AG08395 (cell line): ENCODE results near the gene IQGAP2.
"Not testable (repeated sequence)": the region's sequence is repeated elsewhere in the genome, so short reads cannot be mapped to it uniquely, and the experiment has no call there.

Source experiments
- DNase-seq: peaks from one replicate; pipeline ENCODE4 v3.0.0; 2012; ENCODE audit warnings: mixed read lengths, low spot score

The IQGAP2 gene

DNA sequence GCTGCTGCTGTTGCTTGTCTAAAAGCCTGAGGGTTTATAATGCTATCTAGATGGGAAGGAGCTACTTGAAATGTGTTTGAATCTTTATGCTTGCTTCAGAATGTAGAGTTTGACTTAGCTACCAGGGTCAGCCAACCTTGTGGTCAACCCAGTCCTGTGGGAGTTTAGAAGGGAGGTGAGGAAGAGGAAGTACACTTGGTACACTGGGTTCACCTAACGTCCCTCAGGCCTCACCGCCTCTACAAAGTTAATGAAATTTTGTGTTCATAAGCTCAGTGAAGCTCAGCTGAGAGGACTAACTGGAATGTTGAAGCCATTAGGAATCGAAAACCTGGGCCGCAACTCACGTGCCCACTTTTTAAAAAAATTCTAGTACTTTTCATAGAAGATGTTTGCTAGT lies 10.7 kb downstream of the IQGAP2 start:
- DNase-seq = no peak

DNA sequence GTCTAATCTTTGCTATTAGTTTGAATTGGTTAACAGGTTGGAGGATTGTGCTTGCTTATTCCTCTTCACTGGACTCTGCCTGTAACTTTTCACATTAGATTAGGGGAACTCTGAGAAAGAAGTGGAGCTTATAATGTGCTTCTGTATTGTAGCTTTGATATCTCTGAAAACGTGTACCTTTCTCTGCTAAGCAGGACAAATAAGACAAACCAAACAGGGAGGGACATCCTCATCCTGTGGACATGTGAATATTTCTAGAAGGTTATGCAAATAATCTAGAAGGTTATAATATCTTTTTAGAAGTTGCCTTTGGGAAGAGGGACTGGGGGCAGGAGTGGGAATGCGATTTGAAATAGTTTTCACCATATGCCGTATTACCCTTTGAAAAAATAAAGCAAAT lies 11.7 kb downstream of the IQGAP2 start:
- DNase-seq = no peak

DNA sequence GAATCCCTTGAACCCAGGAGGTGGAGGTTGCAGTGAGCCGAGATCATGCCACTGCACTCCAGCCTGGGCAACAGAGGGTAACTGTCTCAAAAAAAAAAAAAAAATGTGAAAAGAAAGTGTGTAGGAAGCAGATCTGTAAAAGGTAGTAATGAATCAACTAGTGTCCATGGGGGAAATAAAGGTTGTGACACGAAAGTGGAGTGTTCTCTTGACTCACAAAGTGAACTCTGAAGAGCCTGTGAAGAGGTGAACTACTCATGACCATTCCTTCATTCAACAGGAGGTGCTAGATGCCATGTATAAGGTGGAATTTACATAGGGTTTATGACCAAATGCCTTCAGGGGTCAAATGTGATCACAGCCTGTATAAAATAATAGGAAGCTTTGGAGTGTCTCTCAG lies 12.8 kb downstream of the IQGAP2 start:
- DNase-seq = no peak

DNA sequence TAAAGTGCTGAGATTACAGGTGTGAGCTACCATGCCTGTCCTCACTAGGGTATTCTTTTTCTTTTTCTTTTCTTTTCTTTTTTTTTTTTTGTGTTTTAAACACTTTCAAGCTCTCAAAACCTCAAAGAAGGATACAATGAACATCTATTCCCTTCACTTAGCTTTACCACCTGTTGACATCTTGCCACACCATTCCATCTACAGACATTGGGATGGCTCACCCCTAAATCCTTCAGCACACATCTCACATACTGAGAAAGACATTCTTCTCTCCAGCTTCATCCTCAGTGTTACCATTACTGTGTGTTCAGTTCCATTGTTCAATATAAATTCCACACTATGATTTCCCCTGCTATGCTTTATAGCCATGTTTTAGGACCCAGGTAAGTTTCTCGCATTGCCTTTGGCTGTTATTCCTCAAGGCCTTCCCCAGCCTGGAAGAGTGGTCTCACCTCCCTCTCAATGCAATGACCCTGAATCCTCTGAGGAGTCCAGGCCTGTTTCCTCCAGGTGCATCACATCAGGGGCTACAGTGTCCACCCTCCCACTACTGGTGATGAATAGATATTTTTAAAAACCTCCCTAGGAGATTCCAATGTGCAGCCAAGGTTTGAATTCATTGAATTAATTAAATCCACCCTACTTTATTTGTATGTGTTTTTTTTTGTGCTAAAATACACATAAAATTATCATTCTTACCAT lies 16.7 kb downstream of the IQGAP2 start:
- no peak for DNase-seq

DNA sequence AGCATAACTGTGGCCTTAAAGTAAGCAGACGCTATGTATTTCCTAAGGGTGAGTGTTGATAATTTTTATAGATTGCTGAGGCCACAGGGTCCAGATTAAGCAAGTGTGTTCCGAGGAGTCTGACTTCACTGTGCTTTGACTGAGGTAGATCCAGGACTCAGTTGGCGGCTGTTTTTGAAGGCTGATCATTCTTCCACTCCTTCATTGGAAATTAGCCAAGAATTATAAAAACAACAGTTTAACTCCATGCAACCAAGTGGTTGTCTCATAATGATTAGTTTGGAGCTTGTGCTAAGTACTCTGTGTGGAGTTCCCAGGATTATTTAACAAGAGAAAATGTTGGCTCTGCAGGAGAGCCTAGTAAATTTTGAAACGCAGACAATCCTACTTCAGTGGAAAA lies 19.1 kb downstream of the IQGAP2 start:
- DNase-seq = no peak

DNA sequence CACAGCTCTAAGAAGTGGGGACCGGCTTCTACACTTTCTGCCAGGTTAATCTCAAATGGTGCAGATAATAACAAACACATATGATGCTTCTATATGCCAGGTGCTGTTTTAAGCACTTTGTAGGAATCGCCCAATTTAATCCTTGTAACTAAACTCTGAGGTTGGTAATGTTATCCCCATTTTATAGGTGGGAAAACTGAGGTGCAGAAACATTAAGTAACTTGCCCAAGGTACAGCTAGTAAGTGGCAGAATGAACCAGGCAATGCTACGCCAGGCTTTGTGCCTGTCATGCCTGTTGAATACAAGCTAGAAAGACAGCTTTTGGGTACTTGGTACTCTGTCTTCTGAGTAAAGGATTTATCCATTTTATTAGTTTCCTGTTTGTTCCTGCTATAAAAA lies 19.7 kb downstream of the IQGAP2 start:
- no peak for DNase-seq

DNA sequence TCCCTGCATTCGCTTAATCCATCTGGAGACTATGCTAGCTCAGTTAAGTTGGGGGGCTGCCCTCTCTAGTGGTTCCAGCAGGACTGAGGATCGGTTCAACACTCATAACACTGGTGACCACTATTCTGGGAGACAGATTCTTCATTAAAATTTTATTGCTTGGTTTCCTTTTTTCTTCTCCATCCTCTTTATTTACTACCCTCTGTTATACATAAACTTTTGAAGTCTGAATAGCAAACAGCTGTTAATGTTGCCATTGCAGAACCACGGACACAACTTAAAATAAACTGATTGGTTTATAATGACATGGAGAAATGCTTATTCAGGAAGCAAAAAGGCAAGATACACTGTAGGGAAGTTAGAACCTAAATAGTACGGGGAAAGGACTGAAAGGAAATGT lies 22.1 kb downstream of the IQGAP2 start:
- DNase-seq = no peak

DNA sequence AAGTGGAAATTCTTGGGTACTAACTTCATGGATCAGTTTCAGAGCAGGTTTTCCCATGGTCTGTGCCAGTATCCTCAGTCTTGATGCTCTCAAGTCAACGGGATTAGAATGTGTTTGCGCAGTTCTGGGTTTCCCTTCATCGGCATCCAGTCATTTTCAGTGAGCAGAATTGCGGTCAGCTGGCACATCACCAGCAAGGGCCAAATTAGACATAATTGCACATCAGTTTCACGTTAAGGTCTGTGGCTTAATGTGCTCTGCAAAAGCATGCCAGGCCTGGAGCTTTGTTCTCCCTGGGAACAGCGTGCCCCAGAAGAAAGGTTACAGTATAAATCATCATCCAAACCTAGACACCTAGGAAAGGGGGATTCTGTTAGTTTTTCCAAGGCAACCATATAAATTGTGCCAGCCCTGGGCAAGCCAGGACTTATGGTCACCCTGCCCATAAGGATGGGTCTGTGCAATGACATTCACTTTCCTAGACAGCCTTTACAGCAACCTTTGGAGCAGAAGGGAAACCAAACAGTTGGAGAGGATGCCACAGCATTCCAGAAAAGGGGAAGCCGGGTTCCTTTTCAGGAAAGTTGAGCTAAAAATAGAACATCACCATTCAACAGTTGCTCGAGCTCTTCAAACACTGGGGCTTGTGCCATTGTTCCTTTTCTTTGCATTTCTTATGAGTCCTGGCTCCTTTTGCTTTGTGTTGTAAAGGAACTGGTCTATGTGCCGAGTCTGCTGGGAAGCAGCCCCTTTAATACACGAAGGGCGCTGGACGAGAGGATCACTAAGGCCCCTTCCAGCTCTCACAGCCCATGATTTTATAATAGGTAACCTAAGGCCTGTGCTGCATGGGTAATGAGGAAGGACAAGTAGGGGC lies 23.1 kb downstream of the IQGAP2 start:
- DNase-seq = no peak

DNA sequence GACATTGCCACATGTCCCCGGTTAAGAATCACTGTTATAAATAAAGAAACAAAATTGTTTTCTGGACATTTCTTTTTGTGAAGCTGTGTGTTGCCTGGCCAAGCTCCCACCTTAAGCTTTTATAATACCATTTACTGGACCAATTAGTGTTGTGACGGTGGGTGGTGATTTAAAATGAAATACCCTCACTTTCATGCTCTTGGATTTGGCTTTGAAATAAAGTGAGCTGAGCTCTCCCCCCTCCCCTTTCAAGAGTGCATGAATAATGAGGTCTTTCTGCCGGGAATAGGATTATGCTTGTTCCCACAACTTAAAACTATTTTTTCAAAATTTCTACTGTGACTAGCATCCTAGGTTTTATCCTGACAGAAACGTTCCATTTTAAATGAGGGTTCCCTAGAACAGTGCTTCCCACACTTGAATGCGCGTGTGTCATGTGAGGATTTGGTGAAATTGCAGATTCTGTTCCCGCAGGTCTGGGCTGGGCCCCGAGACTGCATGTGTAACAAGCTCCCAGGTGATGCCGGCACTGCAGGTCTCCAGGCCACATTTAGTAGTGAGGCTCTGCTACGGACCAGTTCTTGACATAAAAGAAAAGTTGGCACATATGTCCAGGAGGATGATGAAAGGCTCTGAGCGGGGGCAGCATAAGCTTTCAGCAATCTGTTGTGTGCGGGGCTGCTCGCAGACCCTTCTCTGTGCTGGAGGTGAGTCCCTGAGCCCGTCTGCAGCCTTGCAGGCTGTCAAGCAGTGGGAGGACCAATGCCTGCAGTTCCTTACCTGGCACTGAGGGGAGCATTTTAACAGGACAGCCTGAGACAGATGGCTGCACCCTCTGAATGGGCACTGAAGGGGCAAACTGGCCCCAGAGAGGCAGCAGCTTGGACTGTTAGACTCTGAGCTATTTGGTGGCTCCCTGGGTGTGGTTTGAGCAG lies 24.4 kb downstream of the IQGAP2 start:
- DNase-seq = no peak

DNA sequence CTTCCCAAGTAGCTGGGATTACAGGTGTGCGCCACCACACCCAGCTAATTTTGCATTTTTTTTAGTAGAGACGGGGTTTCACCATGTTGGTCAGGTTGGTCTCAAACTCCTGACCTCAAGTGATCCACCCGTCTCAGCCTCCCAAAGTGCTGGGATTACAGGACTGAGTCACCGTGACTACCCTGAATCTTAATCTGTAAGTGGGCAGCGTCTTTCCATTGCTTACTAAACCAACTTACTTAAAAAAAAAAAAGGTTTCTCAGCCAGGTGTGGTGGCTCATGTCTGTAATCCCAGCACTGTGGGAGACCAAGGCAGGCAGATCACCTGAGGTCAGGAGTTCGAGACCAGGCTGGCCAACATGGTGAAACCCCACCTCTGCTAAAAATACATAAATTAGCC lies 25.5 kb downstream of the IQGAP2 start:
- DNase-seq = not testable (repeated sequence)

DNA sequence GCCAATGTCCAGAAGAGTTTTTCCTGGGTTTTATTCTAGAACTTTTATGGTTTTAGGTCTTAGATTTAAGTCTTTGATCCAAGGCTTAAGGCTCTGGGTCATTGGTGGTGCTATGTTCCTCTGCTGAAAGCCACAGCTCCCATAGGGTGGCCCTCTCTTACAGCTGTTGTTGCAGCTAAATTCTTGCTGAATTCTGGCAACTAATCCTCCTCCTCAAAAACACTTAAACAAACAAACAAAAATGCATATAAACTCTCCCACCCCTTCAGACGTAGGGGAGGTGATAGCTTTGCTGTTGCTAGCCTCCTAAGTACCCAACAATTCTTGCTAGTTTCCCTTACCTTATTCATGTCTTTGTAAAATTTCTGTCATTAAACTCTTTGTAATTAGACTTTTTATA lies 30.2 kb downstream of the IQGAP2 start:
- DNase-seq = no peak

DNA sequence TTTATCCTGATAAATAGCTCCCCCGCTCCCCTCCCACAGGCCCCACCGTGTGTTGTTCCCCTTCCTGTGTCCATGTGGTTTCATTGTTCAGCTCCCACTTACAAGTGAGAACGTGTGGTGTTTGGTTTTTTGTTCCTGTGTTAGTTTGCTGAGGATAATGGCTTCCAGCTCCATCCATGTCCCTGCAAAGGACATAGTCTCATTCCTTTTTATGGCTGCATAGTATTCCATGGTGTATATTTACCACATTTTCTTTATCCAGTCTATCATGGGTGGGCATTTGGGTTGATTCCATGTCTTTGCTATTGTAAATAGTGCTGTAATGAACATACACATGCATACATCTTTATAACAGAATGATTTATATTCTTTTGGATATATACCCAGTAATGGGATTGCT lies 34.4 kb downstream of the IQGAP2 start:
- DNase-seq = not testable (repeated sequence)

DNA sequence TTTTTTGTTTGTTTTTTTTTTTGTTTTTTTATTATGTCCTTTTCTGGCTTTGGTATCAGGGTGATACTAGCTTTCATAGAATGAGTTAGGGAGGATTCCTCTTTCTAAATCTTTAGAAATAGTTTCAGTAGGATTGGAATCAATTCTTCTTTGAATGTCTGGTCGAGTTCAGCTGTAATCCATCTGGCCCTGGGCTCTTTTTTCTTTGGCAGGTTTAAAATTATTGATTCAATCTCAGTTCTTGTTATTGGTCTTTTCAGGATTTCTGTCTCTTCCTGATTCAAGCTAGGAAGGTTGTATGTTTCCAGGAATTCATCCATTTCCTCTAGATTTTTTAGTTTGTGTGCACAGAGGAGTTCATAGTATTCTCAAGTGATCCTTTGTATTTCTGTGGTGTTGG lies 34.9 kb downstream of the IQGAP2 start:
- no peak for DNase-seq

DNA sequence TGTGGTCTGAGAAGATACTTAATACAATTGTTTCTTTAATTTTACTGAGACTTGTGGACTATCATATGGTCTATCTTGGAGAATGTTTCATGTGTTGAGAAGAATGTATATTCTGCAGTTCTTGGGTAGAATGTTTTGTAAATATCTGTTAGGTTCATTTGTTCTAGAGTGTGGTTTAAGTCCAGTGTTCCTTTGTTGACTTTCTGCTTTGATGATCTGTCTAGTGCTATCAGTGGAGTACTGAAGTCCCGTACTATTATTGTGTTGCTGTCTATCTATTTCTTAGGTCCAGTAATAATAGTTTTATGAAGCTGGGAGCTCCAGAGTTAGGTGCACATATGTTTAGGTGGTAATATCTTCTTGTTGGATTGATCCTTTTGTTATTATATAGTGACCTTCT lies 36.1 kb downstream of the IQGAP2 start:
- DNase-seq = no peak

DNA sequence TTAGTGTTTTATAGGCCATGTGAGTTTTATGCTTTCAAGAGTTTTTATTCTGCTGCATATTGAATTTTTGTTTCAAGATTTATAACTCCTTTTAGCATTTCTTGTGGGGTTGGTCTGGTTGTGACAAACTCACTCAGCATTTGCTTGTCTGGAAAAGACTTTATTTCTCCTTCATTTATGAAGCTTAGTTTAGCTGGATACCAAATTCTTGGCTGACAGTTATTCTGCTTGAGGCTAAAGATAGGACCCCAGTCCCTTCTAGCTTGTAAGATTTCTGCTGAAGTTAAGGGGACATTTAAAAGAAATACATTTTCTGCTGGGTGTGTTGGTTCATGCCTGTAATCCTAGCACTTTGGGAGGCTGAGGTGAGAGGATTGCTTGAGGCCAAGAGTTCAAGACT lies 36.8 kb downstream of the IQGAP2 start:
- DNase-seq = no peak

DNA sequence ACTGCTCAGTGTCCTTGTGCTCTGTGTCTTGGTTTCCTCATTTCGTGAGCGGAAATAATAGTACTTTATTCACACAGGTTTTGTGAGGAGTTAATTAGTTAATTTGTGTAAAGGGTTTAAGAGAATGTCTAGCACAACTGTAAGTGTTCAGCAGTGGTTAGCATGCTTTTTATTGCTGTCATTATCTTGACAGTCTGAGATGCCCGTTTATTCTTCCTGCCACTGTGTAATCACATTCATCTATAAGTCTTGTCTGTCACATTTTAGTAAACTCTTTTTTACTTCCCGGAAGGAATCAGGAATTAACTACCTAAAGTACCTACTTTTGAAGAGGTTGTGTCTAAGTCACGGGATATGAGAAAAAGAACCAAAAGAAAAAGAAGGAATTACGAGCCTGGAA lies 38.0 kb downstream of the IQGAP2 start:
- no peak for DNase-seq

DNA sequence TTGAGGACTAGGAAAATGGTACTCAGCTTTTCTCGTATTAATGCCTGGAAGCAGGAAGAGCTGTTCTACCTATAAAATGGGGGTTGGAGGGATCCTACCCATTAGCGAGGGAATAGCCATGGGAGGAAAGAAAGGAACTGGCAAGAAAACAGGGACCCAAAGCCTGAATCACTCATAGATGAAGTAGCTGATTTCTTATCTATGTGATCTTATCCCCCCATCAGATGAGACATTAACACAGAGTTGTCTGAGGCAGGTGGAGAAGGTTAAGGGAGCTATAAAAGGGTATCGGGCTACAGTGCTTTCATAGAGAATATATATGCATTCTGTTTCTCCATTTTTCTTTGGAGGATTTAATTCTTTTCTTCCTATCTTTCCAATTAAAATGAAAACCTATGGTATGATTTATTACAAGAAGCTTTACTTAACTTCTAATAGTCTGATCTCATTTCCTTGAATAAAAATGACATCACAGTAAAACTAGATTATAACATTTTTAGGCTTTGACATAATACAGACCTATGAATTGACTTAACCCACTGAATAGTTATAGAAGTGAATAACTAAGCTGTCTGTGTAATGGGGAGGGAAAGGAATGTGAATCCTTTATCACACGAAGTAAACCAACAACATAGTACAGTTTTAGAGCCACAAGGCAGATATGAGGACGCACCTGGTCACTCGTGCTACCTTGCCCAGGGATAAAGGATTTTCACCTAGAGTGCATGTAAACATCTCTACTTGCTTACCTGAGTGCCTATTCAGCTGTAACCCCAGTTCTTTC lies 39.0 kb downstream of the IQGAP2 start:
- no peak for DNase-seq

DNA sequence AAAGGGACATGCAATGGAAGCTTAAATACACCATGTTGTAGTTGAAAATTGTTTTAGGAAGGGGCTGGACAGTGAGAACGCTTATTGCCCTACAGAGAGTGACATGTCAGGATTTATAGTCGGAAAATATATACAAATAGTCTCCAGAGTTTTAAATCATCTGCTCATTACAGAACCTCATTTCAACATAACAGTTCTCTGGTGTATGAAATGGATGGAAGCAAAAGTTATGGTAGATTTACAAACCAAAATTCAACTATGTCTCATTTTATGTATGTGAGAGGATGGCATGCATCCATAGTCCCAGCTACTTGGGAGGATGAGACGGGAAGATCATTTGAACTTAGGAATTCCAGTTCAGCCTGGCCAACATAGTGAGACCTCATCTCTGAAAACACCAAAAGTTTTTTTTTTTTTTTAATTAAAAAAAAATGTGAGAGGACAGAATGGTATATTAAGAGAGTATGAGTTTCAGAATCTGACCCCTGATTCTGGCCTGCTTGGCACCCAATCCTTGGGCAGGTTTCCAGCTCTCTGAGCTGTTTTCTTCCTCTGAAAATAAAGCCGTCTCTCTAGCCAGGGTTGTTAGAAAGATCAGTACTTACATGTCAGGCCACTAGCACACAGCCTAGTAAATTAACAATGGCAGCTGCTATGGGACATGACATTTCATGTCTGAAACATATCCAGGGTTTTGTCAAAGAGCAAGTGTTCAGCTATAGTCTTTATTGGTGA lies 40.1 kb downstream of the IQGAP2 start:
- DNase-seq = no peak

DNA sequence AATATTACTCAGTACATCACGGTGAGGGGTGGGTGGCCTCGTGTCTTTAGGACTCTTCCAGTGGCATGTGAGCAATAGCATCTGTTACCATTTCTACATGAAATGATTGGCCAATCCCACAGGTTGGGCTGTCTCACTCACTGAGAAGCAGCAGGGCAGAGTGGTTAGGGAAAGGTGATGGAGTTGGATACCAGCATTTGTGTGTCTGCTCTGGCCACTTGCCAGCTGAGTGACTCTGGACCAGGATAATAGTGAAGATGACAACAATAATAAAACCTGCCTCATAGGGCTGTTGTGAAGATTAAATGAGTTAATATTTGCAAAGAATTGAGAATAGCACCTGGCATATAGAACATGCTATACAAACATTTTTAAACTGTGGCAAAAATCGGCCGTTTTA lies 42.0 kb downstream of the IQGAP2 start:
- DNase-seq = no peak

DNA sequence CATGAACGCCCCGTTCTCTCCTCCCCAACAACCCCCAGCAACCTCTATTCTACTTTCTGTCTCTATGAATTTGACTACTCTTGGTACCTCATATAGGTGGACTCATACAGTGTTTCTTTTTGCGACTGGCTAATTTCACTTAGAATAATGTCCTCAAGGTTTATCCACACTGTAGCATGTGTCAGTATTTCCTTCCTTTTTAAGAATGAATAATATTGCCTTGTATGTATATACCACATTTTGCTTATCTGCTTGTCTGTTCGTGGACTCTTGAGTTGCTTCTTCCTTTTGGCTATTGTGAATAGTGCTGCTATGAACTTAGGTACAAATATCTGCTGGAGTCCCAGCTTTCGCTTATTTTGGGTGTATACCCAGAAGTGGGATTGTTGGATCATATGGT lies 42.7 kb downstream of the IQGAP2 start:
- DNase-seq = no peak

DNA sequence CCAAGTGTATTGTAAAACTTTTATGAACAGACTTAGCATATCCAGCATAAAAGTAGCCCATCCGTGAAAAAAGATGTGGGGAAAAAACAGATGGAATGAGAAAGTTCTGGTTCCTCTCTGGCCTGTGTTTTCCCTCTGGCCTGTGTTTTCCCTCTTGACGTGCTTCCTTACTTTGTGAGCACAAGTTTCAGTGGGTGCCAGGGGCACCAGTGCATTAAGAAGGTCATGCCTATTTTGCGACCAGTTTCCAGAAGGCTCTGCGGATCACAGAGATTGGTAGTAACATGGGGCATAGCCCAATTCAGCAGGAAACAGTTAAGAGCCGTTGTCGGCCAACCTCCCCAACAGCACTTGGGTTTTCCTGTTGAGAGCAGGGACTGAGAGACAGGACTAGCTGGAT lies 43.7 kb downstream of the IQGAP2 start:
- no peak for DNase-seq
